CD4-positive, alpha-beta T cell treated with Interferon gamma for 1 hour (primary cell): ENCODE measurements around the gene ZNF592.
"Not testable (repeated sequence)": the region's sequence is repeated elsewhere in the genome, so short reads cannot be mapped to it uniquely, and the experiment has no call there.

Source experiments
- DNase-seq: peaks from one replicate; pipeline ENCODE4 v3.0.0-alpha.2; 2020

Gene ZNF592

DNA sequence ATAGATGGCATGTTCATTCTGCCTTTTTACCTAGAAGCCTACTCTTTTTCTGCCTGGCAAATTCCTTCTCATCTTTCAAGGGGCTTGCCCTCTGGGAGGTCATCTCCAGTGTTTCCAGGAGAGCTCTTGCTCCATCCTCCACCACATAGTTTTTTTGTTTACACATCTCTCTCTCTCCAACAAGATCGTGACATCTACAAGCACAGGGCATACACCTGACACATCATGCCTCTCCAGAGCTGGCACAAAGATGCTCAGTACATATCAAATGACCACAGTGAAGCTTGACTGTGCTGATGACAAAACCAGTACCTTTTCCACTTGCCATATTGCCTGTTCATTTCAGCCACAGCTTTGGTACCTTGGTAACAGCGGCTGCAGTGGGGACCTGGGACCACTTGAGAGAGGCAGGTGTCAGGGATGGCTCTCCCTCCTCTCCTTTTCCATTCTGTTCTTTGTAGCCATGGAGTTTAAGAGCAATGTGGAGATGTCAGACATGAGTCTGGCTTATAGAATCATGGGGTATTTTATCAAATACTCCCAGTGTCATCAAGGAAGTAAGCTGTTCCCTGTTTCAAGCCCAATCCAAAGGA lies 84.2 kb downstream of the ZNF592 start:
- DNase-seq = no peak

DNA sequence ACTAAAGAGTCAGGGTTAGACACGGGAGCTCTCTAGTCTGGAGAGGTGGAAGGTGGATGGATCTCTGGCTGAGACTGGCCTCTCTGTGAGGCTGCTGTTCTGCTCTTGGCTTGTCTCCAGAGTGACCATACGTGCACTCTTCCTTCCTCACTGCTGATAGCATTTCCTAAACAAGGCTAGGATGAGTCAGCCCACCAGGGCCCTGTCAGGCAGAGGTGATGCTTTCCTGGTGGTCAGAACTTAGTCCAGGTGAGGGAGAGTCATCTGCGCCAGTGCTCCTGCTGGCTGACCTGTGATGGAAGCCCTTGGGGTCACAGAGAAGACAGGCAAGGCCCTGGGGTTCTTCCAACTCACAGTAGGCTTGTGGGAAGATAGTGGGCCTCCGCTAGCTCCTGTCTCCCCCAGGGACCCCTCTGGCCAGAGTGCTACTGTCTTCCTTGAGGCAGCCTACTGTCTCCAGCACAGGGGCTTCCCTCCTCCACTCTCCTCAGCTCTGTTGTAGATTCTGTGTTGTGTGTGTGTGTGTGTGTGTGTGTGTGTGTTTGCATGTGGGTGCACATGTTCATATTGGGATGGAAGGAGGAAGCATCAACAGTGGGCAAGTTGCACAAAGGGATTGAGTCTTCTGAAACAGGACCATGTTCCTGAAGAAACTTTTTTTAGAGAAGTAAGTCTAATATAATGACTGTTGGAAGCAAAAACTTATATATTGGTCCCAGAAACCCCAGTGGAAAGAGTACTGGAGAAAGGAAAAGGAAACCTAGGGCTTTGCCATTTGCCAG lies 85.2 kb downstream of the ZNF592 start:
- DNase-seq = no peak

DNA sequence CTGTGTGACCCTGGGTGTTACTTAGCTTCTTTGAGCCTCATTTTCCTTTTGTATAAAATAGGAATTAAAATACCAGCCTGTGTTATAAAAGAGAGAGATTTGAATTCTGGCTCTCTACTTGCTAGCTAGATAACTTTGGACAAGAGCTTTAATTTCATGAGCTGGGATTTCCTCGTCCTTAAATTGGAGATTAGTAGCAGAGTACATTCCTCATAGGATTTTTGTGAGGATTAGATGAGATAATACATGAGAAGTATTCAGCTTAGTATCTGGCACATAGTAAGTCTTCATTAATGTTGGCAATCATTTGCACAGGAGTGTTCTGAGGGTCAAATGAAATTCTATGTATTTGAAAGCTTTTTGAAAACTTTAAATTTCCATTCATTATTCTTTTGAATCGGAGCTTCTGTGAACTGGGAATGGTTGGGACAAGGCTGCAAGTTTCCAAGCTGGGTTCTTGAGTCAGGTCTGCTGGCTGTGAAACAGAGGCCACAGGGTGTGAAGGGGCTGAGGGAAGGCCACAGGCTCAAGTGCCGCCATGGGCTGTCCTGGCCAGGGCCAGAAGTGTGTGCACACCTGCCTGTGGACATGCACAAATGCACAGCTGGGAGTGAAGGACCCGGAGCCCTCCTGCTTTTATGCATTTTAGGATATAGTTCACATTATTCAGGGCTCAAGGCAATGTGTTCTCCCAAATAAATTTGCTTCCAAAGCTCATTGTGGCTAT lies 86.0 kb downstream of the ZNF592 start:
- no peak for DNase-seq

DNA sequence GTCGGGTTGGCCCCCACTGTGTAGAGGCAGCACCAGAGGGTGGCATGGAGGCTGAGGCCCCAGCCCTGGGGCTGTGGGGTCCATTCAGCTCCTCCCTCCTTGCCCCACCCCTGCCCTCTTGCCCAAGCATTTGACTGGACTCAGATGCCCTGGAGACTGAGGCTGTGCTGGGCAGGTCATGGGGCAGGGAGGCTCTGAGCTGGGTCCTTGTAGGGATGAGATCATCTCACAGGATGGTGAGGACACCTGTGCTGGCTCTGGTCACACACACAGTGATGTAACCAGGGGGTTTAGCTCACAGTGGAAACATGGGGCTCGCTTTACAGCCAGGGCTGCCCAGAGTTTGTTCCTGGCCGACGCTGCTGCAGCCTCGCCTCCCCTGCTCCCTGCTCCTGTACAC lies 86.6 kb downstream of the ZNF592 start:
- no peak for DNase-seq

DNA sequence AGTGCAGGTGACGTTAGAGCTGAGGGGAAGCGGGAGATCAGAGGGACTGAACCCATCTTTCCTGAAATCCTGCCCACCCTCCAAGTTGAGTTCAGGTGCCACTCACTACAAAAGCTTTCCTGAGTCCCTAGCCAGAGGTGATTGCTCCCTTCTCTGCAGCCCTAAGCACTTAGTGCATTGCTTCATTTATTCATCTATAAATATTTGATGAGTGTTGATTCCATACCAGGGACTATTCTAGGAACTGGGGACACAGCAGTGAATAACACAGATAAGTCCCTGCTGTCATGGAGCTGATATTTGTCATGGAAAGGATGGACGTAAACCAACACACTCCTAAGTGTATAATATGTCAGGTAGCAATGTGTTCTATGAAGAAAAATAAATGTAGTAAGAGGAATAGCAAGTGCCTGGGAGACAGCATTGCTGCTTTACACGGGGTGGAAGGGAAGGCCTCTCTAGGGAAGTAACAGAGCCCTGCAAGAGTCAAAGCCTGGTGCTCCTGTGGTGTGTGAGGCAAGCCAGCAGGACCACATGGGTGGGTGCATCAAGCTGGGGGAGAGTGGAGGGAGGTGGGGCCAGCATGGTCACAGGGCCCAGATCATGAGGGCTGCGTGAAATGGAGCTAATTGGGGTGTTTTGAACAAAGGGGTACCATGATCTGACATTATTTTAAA lies 87.4 kb downstream of the ZNF592 start:
- no peak for DNase-seq

DNA sequence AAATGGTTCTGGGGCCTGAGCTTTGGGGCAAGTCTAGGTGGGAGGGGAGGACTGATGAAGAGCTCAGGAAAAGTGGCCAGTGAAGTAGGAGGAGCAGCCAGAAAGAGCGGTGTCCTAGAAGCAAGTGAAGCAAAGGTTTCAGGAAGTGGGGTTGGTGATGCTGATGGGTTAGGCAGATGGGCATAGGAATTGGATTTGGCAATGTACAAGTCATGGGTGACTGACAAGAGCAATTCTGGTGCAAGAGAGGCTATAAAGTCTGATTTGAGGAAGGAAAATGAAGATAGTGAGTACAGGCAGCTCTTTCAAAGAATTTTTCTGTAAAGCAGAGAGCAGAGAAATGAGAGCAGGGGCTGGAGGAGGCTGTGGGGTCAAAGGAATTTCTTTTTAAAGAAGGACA lies 88.5 kb downstream of the ZNF592 start:
- DNase-seq = no peak

DNA sequence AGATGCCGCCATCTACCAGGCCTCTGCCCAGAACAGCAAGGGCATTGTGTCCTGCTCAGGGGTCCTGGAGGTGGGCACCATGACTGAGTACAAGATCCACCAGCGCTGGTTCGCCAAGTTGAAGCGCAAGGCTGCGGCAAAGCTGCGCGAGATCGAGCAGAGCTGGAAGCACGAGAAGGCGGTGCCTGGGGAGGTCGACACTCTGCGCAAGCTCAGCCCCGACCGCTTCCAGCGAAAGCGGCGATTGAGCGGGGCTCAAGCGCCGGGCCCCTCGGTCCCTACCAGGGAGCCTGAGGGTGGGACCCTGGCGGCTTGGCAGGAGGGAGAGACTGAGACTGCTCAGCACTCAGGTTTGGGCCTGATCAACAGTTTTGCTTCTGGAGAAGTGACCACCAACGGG lies 91.3 kb downstream of the ZNF592 start:
- no peak for DNase-seq

DNA sequence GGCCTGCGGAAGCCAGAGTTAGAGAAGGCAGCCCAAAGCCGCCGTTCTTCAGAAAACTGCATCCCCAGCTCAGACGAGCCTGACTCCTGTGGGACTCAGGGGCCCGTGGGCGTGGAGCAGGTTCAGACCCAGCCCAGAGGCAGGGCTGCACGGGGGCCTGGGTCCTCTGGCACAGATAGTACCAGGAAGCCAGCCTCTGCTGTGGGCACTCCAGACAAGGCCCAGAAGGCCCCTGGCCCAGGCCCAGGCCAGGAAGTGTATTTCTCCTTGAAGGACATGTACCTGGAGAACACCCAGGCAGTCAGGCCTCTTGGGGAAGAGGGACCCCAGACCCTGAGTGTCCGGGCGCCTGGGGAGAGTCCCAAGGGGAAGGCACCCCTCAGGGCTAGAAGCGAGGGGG lies 91.9 kb downstream of the ZNF592 start:
- no peak for DNase-seq

DNA sequence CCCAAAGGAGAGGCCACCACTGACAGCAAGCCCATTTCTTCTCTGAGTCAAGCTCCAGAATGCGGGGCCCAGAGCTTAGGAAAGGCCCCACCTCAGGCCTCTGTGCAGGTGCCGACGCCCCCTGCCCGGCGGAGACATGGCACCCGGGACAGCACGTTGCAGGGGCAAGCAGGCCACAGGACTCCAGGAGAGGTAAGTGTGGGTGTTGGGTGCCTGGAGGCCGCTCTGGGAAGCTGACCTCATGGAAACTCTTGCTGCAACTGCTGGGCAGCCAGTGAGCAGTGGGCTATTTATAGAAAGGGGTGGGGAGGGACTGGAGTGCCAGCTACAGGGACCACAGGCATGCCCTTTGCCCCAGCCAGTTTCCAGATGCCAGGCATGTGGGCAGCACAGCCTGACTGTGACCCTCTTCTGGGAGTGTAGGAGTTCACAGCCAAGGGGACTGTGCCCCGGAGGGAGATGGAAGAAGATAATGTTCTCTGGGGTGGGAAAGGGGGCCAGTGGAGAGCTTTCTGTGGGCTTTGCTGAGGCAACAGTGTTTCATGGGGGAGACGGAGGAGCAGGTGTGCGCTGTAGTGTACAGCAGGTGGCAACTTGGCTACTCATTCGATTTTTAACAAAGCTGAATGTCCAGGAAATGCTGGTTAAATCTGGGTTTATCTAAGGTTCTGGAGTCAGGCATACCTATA lies 92.5 kb downstream of the ZNF592 start:
- DNase-seq = no peak

DNA sequence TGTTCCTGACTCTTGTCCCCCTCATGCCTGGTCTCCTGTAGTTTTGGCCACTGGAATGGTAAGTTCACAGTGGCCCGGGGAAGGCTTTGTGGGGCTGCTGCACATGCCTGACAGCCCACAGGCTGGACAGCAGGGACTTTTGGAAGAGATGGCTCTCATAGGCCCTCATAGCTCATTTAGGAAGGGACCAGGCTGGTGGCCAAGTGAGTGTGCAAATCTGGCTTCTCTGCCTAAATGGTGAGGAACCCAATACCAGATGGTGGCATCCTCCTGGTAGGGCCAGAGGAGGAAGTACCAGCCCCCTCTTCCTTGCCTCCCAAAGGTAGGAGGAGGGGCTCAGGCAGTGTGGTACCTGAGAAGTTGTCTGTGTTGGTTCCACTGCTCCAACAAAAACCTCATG lies 94.4 kb downstream of the ZNF592 start:
- no peak for DNase-seq

DNA sequence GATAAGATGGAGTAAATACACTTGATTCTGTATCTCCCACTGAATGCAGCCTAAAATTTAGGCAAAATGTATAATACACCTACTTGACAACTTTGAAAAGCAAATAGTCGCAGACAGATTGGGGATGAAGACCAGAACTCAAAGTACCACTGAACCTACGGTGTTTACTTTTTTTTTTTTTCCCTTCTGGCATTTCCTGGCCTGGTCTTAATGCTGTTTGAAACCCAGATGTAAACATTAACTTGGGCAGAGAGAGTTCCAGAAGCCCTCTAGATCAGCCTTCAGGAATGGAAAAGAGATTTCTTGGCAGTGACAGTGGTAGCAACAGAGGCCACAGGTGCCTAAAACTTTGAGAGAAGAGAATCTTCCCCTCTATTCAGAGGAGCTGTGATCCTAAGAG lies 96.6 kb downstream of the ZNF592 start:
- no peak for DNase-seq

DNA sequence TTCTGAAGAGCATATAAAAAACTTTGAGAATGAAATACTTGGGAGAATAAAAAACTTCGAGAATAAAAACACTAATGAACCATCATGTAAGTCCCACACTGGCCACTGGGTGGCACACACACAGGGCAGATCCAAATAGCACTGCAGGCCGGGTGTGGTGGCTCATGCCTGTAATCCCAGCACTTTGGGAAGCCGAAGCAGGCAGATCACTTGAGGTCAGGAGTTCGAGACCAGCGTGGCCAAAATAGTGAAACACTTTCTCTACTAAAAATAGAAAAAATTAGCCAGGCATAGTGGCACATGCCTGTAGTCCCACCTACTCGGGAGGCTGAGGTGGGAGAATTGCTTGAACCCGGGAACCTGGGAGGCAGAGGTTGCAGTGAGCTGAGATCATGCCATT lies 97.2 kb downstream of the ZNF592 start:
- not testable (repeated sequence) for DNase-seq

DNA sequence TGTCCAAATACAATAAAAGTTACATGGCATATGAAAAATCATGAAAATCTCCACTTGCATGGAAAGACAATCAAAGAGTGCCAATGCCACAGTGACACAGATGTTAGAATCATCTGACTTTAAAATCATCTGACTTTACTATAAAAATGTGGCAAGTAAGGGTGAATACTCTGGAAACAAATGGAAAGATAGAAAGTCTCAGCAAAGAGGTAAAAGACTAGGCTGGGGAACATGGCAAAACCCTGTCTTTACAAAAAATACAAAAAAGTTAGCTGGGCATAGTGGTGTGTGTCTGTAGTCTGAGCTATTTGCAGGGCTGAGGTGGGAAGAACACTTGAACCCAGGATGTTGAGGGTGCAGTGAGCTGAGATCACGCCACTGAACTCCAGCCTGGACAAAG lies 97.9 kb downstream of the ZNF592 start:
- no peak for DNase-seq

DNA sequence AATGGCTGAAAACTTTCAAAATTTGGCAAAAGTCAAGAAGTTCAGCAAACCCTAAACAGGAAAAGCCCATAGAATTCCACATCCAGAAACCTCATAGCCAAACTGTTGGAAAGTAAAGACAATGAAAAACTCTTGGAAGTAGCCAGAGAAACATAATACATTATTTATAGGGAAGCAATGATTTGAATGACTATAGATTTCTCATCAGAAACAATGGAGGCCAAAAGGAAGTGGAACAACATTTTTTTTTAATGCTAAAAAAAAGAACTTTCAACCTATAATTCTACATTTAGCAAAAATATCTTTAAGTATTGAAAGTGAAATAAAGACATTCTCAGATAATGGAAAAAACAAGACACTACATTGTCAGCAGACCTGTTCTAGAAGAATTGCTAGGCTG lies 99.0 kb downstream of the ZNF592 start:
- no peak for DNase-seq

DNA sequence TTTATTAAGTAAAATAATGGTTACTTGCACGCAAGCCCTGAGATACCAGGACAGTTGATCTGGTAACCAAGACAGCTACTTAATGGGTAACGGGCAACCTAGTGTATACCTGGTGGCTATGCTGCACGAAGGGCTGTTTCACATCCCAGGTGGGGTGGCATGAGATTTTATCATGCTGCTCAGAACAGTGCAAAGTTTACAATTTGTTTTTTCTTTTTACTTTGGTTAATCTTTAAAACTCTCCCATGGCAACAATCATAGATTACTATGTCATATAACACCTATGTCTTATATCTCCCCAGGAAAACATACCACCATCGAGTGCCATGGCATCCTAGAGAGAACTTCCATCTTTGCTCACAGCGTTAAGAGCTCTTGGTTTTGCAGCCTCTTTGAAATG lies 103.8 kb downstream of the ZNF592 start:
- no peak for DNase-seq

DNA sequence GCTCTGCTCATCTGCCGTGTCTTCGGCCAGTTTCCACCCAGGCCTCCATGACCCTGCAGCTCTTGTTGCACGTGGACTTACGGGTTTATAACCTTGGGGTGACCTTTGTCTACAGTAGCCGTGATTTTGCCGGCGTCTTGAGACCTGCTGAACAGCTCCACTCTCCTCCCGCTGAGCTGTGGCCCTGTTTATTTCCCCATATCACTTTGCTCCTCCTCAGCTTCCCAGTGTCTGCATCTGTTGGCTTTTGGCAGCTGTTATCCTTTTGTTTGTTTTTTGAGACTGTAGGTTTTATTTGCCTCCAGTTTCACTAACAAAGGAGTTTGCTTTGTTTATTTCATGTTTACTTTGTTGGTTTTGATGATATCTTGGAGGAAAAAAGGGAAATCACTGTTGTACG lies 106.7 kb downstream of the ZNF592 start:
- no peak for DNase-seq

DNA sequence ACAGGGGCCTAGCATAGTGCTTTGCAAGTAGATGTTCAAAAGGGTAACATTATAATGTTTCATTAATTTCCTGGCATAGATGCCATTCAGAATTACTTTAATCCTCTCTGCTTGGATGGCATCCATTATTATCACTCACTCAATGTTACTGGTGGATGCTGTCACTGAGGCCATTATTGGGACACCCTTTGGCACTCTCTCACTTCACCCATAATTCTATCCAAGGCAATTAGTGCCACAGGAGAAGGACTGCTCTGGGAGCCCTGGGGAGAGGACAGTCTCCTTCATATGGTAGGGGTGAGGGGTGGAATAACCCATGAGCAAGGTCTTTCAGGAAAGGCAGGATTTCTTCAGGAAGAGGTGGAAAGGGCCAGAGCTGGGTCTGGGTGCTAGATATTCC lies 107.4 kb downstream of the ZNF592 start:
- no peak for DNase-seq
